DMS153 treated with DMSO at 0.1 percent for 48 hours (cell line): ENCODE measurements around the gene ZNF516.

Source experiments
- DNase-seq: peaks from one replicate; lab custom pipeline; 2025; ENCODE audit not compliant: unreplicated experiment; lab: John Stamatoyannopoulos, UW

The ZNF516 gene

DNA sequence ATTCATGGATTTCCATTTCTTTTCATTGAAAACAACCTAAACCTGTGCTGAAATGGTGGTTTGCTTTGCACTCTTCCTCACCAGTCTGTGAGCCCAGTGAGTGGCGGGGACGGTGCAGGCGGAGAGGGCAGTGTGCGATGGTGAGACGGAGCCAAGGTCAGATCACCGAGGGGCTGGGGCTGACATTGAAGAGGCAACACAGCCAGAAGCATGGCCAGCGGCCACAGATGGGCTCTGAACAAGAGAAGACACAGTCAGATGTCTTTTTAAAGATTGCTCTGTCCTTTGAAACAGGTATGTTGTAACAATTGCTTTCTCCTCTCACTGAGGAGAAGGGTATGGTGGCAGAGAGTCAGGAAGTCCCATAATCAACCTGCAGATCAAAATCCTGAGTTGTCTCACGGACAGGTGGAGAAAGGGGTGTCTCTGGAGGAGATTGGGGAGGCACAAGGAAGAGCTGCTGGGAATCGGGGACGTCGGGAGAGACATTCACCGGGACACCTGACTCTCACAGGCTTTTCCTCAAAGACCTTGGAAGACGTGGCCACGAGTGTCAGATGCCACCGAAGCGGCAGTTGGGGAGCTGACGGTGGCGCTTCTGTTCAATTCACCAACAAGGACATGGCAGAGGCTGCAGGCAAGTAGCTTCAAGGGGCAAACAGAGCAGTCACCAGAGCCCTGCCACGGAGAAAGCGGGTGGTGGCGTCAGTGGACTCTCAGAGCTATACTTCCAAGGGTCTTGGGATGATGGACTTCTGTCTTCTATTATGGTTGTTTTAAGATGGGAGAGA is 12.1 kb upstream of the ZNF516 start:
- DNase-seq = no peak

DNA sequence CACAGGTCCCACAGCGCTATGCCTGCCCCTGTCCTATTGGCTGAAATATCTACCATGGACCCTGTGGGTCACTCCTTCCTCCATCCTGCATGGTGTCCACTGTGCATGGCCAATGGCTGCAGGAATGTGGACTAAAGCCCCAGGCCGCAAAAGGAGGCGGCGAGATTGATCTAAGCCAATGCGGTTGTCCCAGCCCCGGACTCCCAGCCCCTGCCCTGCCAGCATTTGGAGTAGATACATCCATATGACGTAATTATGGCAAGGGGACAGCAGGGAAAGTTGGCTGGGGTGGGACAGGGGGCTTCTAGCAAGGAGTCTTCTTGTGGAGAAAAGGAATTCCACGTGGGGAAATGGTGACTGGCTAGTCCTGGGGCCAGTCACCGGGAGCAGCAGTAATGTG is 11.4 kb upstream of the ZNF516 start:
- DNase-seq = no peak

DNA sequence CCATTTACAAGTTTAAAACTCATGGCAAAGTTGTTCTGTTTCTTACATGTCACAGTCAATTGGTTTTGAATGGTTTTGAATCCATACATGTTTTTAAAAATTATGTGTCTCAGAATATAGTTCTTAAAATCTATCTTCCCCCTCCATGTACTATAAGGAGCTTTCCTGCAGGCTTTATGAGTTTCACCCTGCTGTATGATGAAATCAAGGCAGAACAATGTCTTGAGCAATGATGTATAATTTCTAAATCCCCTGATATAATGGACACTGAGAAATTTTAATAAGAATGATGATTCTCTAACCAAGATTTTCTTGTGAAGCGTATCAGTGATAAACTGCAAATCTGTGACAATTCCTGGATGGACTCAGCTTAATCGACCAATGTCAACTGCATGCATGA is 10.6 kb upstream of the ZNF516 start:
- no peak for DNase-seq

DNA sequence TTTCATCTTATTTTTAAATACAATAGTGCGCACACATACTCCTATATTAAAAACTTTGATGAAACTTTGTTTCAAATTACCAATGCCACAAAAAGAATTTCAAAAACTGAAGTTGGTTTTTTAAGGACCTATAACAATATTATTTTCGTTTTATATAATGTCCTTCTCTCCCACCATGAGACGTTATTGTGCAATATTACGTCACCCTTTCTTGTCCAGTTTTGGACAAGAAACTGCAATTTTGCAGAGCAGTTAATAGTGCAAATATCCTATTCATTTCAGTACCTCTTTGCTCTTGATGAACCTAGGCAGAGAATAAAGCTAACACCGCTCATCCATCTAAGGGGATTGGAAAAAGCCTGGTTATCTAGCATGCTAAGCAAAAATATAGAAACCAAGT is 9.7 kb upstream of the ZNF516 start:
- no peak for DNase-seq

DNA sequence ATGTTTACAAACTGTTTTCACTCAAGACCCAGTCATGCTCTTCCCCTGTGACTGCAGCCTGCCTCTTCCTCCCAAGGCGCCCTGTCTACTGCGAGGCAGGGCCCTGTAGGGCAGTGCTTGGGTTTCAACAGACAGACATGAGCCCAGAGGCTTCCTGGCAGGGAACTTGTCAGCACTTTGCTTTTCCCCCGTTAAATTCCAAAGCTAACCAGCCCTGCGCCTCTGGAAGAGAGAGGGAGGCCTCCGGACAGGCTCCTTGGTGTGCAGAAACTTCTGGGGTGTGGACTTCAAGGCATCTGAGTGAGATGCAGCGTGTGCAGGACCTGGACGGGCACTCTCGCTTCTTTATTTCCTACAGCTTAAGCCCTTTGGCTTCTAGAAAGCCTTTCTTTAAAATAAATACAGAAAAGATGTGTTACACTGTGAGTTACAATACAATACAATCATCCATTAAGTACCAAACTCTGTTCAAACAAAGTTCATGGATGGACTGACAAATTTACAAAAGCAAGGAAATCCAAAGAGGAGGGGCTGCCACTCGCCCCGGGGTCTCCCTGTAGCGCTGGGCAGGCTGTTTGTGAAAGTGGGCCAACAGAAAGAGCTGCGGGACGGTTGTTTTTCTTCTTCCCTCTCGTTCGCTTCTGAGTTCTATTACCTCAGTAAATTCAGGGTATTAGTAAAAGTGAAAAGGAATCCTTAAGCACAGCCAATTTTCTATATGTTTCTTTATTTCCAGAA is 8.8 kb upstream of the ZNF516 start:
- no peak for DNase-seq

DNA sequence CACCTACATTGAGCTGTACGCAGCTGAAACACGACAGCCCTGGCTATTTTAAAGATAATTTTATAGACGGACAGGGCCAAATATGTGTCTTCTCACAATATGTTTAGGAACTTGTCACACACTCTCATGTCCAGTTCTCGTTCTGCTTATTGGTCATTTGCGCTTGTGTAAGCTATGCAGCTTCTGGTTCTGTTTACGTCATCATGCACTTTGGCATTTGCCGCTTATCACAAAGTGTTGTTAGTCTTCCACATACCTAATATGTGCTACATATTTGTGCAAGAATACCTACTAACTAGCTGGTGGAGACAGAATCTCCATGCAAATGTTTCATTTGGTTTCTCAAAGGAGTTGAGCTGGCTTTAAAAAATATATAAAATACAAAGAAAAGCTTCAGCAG is 7.5 kb upstream of the ZNF516 start:
- DNase-seq = no peak

DNA sequence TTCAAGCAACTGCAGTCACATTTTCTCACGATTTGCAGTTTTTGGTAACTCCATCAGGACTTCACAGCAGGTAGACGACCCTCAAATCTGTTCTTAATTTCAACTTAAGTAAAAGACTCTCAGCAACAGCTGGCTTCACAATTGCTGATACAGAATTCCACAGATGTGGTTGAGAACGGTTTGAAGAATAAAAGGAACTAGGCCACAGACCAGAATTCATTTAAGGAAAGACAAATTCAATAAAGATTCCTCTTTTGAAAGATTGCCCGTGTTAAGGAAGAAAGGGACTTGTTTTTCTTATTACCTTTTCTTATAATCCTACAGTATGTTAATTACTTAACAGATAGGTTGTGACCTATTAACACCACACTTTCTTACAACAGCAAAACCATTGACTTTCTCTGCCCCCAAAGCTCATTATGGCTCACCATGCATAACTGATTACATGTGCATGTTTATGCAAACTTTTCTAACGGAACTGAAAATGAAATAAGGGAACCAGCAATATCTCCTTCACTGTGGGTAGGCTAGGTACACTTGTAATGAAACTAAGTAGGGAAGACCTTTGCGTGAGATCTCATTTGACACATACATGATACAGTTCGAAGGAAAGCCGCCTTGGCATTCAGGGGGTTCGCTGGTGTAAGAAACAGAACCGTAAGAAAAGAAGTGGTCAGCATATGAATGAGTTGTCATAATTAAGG is 4.7 kb upstream of the ZNF516 start:
- DNase-seq = no peak

DNA sequence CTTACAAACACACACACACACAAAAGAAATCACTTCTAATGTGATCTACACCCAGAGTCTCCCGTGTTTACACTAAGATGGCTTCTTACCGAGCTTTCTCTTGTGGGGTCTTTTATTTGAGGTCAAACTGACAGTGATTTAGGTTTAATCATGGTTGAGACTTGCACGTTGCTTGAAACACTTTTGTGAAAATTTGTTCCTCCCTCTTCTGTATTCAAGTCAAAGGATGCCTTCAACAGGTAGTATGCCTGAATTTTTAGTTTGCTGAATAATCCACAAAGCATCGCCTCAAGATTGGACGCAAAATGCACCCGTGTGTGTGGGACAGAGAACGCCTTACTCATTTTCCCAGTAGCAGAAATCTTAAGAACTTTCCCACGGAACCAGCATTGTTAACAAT is 4.0 kb upstream of the ZNF516 start:
- no peak for DNase-seq

DNA sequence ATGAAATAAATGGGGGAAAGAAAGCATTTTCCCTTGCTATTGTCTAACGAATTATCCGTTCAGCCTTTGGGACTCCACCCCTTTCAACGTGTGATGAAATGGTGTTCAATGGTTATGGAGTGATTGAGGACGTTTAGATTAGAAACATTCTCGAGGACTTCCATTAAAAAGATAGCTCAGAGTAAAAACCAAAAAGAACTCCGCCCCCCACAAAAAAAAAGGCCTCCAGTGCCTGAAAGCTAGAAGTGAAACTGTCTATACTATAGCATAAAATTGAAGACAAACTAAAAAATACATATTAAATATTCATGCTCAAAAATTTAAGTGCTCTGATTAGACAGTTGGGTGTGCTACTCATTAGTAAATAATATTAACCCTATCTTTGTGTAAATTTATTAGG is 3.0 kb upstream of the ZNF516 start:
- no peak for DNase-seq

DNA sequence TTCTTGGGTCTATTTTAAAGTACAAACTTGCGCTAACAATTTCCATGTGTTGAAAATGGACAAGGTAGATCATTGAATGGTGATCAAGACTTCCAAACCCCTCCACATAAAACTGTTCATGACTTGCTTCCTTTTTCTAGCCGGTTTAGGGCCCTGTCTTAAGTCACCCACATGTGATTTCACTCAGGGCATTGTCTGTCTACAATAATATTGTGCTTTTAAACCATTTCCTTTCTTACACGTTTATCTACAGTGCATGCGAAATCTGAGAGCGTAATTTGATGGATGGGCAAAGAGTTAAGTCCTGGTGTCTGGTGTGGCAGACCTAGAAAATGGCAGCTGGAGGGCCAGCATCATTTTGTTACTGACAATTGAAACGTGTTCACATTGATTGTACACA is 2.0 kb upstream of the ZNF516 start:
- no peak for DNase-seq

DNA sequence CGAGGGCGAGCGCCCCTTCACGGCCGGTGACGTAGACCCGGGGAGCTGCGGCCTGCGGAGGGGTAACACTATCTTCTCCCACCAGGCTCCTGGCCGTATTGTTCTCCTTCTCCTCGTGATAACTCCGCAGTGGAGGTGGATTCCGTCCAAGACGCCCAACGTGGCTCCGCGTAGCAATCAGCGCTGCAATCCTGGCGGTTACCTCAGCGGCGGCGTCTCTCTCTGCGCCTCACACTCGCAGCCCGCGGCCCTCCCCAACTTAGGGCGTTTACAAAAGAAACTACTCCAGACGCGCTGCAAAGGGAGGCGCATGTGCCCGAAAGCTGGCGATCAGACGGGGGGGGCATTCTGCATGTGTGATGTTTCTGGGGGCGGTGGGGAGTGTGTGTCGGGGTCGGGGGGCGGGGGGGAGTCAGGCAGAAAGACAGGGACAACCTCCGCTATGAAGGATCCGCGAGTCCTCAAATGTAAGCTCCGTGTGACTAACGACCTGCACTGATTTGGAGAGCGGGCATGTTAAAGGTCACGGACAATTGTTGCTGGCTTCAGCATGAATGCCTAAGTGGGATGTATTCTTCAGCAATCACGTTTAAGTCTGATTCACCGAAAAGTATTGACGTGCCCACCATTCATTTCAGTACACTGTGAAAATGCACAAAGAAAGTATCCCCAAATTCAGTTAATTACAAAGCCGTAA is 1.3 kb upstream of the ZNF516 start:
- DNase-seq = peak; percentile 34

DNA sequence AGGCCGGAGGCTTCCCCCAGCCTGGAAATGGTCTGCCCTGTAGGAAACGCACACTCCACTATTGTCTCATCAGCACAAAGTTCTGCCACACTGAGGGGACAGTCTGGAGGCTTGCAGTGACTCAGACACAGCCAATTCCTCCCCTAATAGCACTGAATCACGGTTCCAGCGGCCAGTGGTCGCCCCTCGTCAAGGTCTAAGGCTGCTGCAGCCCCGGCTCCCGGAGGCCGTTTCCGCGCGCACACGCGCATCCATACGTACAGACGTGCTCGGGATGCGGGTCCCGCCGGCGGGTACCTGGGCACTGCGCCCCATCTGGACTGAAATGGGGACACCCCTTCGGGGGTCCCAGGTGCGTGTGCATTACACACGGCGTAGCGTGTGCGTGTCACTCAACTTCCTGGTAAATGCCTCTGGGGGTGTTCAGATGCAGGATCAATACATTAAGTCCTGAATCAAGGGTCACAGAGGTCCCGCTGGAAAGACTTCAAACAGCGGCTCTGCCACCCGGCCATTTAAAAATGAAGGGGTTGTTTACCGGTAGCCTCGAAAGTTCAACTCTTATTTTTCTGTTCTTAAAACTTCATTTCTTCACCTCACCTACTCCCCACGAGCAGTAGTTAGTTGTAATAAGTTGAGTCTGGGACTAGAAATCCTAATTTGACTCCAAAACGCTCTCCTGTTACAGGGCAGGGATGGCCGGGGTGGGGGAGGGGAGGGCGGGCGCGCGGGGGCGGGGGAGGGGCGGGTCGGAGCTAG is 572 bp upstream of the ZNF516 start:
- peak; percentile 34 for DNase-seq

DNA sequence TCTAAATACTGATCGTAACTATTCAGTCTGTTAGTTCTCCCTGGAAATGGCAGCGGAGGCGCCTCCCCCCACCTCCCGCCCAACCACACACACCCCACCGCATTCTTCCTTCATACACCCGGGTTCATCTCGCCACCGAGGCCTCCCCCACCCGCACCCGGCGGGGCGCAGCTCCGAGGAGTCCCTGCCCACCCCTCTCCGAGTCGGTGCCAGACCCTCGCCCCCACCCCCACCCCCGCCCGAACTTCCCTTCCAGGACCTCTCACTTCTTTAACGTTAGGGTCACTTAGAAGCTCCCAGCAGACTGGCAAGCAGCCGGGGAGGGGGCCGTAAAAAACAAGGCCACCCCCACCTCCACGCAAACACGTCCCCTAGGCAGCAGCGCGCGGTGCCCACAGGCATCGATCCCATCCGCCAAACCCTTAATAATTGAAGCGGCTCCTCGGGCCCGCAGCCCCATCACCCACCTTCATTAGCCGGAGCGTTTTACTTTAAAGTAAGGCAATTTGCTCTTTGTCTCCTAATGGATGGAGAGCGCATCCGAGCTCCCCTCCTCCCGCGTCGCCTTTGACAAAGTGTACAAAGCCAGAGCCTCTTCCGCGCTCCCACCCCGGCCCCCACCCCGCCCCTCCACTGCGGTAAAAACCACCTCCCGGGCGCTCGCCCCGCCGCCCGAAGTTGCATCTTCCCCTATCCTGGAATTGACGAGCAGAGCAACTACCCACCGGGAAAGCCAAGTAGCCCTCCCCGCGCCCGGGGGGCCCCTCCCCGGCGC is 624 bp downstream of the ZNF516 start:
- peak; percentile 11 for DNase-seq

DNA sequence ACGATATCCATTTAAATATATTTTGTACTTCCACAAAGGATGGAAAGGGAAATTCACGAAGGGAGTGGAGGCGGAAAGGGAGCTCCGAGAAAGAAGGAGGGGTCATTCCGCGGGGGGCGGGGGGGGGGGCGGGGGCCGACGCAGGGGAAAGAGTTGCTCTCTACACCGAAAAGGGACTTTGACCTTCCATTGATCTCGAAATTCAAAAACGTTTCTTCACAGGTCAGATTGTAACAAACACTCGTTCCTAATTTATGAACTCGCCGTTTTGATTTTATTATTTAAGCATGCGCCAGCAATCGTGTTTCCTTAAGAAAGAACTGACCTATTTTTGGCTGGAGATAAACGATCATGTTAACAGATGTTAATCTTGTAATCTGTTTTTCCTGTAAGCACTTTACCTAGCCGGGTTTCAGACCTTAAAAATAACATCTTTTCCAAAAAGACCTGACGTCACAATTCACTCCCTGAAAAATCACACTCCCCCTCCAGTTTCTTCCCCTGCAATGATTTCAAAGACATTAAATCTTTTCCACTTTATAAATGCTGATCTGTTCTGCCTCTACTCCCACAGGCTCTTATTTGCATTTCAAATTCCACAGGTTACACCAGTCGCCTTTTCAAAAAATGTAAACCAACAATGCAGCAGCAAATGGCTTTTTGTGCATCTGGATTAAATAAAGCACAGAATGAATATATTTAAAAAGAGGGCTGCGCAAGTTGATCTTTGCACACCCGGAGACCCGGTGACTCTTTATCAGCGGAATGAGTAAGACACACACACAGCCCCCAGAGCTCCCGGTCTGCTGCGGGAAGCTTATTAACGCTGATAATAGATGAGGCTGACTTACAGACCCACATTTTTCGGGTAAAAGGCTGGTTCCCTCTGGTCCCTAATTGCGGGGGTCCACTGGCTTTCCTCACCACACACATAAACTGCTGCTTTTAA is 1.6 kb downstream of the ZNF516 start:
- DNase-seq = peak; percentile 78

DNA sequence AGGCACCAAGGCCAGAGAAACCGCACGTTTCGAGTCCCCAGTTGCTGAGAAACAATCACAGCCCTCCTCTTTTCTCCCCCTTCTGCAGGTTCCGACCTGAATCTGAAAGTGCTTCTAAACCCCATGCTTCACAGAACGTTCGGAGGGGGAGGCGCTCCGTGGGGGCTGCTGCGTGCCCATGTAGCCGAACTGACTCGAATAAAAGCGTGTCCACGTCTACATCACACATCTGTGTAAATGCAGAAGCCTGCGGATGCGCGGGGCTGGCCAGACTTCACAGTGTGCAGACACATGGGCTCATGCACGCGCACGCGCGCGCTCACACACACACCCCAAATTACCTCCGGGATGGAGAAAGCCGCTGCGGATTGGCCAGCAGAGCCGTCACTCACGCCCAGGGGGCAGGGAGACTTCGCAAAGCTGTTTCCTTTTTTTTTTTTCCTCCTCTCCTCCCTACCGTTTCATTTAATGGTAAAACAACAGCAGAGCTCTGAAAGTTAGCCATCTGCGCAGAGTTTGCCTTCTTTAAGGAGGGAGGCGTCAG is 2.3 kb downstream of the ZNF516 start:
- DNase-seq = peak; percentile 95

DNA sequence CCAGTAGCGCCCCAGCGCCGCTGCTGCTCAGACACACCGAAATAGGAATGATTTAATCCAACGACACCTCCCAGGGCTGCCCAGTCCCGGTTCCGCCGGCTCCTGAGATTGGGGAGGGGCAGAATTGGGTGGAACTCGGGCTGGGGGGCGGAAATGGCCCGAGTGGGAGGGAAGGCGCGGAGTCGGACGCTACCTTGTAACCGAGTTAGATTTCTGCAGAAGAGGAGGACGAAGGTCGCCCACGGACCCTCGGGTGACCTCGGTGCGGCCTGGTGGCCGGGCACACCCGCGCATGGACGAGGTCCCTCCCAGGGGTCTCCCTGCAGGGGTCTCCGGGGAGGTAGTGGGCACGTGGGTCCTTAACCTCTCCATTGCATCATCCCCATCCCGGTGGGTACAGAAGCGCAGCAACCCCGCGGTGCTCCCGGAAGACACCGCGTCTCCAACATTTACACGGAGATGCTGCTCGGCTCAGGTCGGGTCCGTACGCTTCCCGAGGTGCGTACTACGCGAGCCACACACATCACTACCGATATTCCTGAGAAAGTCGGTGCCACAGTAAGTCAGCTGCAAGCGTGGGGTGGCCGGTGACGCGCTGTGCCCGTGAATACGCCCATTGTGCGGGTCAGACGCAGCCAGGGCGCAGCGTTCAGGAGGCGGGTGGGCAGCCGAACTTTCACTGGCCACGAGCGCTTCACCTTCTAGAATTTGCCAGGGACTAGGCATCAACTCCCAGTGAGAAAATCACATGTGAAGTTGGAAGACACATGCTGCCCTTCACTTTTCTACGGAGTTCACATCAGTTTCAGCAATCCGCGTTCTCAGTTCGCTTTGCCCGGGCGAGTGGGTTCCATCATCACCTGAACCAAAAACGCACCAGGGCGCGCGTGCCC is 3.0 kb downstream of the ZNF516 start:
- DNase-seq = no peak

DNA sequence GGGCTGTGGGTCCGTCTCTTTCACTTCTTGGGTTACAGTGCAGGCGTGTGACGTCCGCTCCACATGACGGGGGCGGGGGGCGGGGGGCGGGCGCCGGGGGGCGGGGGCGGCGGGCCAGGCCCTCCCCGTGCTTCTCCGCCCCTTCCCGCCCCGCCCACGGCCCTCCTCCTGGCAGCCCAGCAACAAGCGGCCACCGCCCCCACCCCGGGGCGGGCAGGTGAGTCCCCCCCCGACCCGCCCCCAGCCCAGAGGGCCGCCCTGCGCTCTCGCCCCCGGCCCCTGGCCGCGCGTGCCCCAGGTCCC is 3.6 kb downstream of the ZNF516 start:
- no peak for DNase-seq
